ENCODE results near the gene HPS1. TPM values are rescaled to one million over a fixed set of nuclear protein-coding genes. Genes with fewer than 3 reads are reported as not detected.

Gene HPS1
- total RNA-seq, 1 experiment from 2014 or later, result 19.1 TPM

DNA sequence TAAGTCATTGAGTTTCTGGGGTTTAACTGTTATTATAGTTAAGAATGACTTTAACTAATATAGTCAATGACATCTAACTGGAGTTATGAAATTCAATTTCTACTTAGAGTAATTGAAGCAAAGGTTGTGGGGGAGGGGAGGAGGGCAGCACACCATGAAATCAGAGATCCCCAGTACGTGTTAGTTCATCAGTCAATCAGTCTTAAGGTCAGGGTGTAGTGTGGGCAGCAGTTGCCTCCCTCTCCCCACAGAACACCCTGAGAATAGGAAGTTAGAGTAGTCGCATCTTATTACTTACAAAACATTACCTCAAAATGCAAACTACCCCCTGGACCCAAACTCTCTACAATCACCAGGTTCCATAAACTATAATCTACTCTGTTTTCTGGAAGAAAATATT is 7.0 kb upstream of the HPS1 start:
- Histone ChIP-seq H3K4me2 (ENCODE audit: low read length) (no peak overlapping the region), H3K9ac (ENCODE audit: low read length) (no peak overlapping the region), H2AFZ (ENCODE audit: low read length) (no peak overlapping the region), H3K27ac (ENCODE audit: low read length) (no peak overlapping the region), H3F3A (ENCODE audit: low read length, unreplicated experiment) (no peaks in the 10 kb centered on the region), H3K9me3 (ENCODE audit: low read length) (no peaks in the 10 kb centered on the region), H3K27me3 (ENCODE audit: low read length) (no peaks in the 10 kb centered on the region), H3K4me1 (ENCODE audit: insufficient read depth, low read length) (peaks cover 4% of the 10 kb centered on the region; the same call in 1 of the 2 replicates), H3K79me2 (ENCODE audit: low read length) (no peaks in the 10 kb centered on the region), H3K9me2 (replicated peaks; ENCODE audit: low read length) (no peaks in the 10 kb centered on the region), H4K20me1 (ENCODE audit: low read length) (no peaks in the 10 kb centered on the region), H3K36me3 (ENCODE audit: low read depth, low read length) (no peaks in the 10 kb centered on the region), H3K4me3 (ENCODE audit: low read length) (no peak overlapping the region)
- CTCF ChIA-PET, result no interaction called here
- DNase-seq, result no peak
- POLR2A ChIA-PET (ENCODE audit: unreplicated experiment), result no interaction called here
- no peak for TF ChIP-seq EZH2 (IDR thresholded peaks at IDR 0.05; ENCODE audit: low read length, unreplicated experiment)
- no peak for TF ChIP-seq EZH2phosphoT487 (IDR thresholded peaks at IDR 0.05; ENCODE audit: borderline replicate concordance, low read length)
- intact Hi-C loops (cut with micrococcal nuclease), result no loop called here
- BruUV-seq (replicated peaks), result no TSS peak
- no peak for ATAC-seq

DNA sequence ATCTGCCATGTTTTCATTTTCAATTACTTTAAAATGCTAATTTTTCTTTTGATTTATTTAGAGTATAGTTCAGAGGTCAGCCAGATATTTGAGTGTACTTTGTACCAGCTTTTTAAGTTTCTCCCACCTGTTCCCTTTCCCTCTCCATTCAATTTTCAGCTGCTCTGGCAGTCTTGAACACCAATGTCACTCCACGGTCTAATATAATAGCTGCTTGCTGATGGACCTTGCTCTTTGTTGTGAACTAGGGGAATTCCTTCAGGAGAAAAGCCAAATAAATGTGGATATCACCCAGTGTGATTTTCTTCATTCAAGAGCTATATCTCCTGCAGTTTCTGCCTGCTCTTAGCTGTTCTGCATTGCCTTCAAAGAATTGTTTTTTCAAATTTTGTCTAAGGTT is 3.9 kb upstream of the HPS1 start:
- Histone ChIP-seq H3K36me3 (ENCODE audit: low read depth, low read length) (no peaks in the 10 kb centered on the region), H2AFZ (ENCODE audit: low read length) (no peak overlapping the region), H3K9me2 (replicated peaks; ENCODE audit: low read length) (no peaks in the 10 kb centered on the region), H3K27me3 (ENCODE audit: low read length) (no peaks in the 10 kb centered on the region), H3K9ac (ENCODE audit: low read length) (no peak overlapping the region), H3K4me3 (ENCODE audit: low read length) (no peak overlapping the region), H4K20me1 (ENCODE audit: low read length) (no peaks in the 10 kb centered on the region), H3K27ac (ENCODE audit: low read length) (no peak overlapping the region), H3K9me3 (ENCODE audit: low read length) (no peaks in the 10 kb centered on the region), H3K4me1 (ENCODE audit: insufficient read depth, low read length) (peaks cover 13% of the 10 kb centered on the region; the same call in 1 of the 2 replicates), H3K79me2 (ENCODE audit: low read length) (no peaks in the 10 kb centered on the region), H3K4me2 (ENCODE audit: low read length) (no peak overlapping the region), H3F3A (ENCODE audit: low read length, unreplicated experiment) (no peaks in the 10 kb centered on the region)
- intact Hi-C loops (cut with micrococcal nuclease), result no loop called here
- DNase-seq, result no peak
- BruUV-seq (replicated peaks), result no TSS peak
- TF ChIP-seq EZH2phosphoT487 (IDR thresholded peaks at IDR 0.05; ENCODE audit: borderline replicate concordance, low read length) (no peak), EZH2 (IDR thresholded peaks at IDR 0.05; ENCODE audit: low read length, unreplicated experiment) (no peak)
- TF ChIP-seq, protein P1, sequence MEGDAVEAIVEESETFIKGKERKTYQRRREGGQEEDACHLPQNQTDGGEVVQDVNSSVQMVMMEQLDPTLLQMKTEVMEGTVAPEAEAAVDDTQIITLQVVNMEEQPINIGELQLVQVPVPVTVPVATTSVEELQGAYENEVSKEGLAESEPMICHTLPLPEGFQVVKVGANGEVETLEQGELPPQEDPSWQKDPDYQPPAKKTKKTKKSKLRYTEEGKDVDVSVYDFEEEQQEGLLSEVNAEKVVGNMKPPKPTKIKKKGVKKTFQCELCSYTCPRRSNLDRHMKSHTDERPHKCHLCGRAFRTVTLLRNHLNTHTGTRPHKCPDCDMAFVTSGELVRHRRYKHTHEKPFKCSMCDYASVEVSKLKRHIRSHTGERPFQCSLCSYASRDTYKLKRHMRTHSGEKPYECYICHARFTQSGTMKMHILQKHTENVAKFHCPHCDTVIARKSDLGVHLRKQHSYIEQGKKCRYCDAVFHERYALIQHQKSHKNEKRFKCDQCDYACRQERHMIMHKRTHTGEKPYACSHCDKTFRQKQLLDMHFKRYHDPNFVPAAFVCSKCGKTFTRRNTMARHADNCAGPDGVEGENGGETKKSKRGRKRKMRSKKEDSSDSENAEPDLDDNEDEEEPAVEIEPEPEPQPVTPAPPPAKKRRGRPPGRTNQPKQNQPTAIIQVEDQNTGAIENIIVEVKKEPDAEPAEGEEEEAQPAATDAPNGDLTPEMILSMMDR (conservative IDR thresholded peaks at IDR 0.05; ENCODE audit: low read depth, low read length), result no peak
- POLR2A ChIA-PET (ENCODE audit: unreplicated experiment), result no interaction called here
- no peak for ATAC-seq
- CTCF ChIA-PET, result no interaction called here

DNA sequence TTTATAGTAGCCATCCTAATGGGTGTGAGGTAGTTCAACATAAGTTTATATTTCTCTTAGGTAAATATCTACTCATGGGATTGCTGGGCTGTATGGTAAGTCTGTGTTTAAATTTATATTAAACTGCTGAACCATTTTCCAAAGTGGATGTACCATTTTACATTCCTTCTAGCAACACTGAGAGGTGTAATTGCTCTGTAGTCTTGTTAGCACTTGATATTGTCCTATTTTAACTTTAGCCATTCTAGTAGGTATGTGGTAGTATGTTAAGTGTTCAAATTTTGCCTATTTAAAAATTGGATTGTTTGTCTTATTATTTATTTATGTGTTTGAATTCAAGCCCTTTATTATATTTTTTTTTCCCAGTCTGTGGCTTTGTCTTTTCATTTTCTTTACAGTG is 2.6 kb upstream of the HPS1 start:
- DNase-seq (no peak), ATAC-seq (no peak)
- no TSS peak for BruUV-seq (replicated peaks)
- Histone ChIP-seq H3K79me2 (ENCODE audit: low read length) (no peaks in the 10 kb centered on the region), H3K9me2 (replicated peaks; ENCODE audit: low read length) (no peaks in the 10 kb centered on the region), H3K27me3 (ENCODE audit: low read length) (no peaks in the 10 kb centered on the region), H4K20me1 (ENCODE audit: low read length) (no peaks in the 10 kb centered on the region), H3K4me1 (ENCODE audit: insufficient read depth, low read length) (peaks cover 13% of the 10 kb centered on the region; the same call in 1 of the 2 replicates), H3K4me3 (ENCODE audit: low read length) (no peak overlapping the region), H3F3A (ENCODE audit: low read length, unreplicated experiment) (no peaks in the 10 kb centered on the region), H3K9me3 (ENCODE audit: low read length) (no peaks in the 10 kb centered on the region), H2AFZ (ENCODE audit: low read length) (no peak overlapping the region), H3K27ac (ENCODE audit: low read length) (no peak overlapping the region), H3K9ac (ENCODE audit: low read length) (no peak overlapping the region), H3K36me3 (ENCODE audit: low read depth, low read length) (no peaks in the 10 kb centered on the region), H3K4me2 (ENCODE audit: low read length) (no peak overlapping the region)
- ChIA-PET CTCF (no interaction called here), POLR2A (ENCODE audit: unreplicated experiment) (no interaction called here)
- TF ChIP-seq EZH2phosphoT487 (IDR thresholded peaks at IDR 0.05; ENCODE audit: borderline replicate concordance, low read length) (no peak), EZH2 (IDR thresholded peaks at IDR 0.05; ENCODE audit: low read length, unreplicated experiment) (no peak)
- TF ChIP-seq, protein P1 (conservative IDR thresholded peaks at IDR 0.05; ENCODE audit: low read depth, low read length), result no peak
- intact Hi-C loops (cut with micrococcal nuclease), result no loop called here
